Stomach (tissue), 9 donors: ENCODE results near the gene LYSMD1. TPM values are rescaled to one million over a fixed set of nuclear protein-coding genes. Genes with fewer than 3 reads are reported as not detected.

ENCODE experiments used
- DNase-seq, 2 donors: peaks; one replicate each; pipeline versions ENCODE4 v3.0.0 to v3.0.0-alpha.2; 2013 to 2019
- H3K27ac ChIP-seq, 5 donors: fragments of 200-600 bp in 4 of 5; sonication (generic) in 4 of 5; one replicate each; pipeline ENCODE4 v1.5.1; 2013 to 2019; ENCODE audit warnings: mild to moderate bottlenecking in 1 of 5, moderate library complexity in 1 of 5
- H3K27me3 ChIP-seq, 3 donors: fragments of 200-600 bp; sonication (generic); one replicate each; pipeline ENCODE4 v1.5.1; 2017 to 2019; ENCODE audit warnings: mixed run types in 1 of 3
- H3K36me3 ChIP-seq, 4 donors: fragments of 200-600 bp; sonication (generic); 1 replicate in 3 of 4; 2 replicates in 1 of 4; pipeline ENCODE4 v1.5.1; 2016 to 2019
- H3K4me1 ChIP-seq, 4 donors: fragments of 200-600 bp; sonication (generic); one replicate each; pipeline ENCODE4 v1.5.1; 2016 to 2019
- H3K4me3 ChIP-seq, 4 donors: fragments of 200-600 bp; sonication (generic) in 3 of 4; one replicate each; pipeline ENCODE4 v1.5.1; 2016 to 2019; ENCODE audit warnings: mild to moderate bottlenecking in 1 of 4
- H3K9me3 ChIP-seq, 4 donors: fragments of 200-600 bp; sonication (generic); one replicate each; pipeline ENCODE4 v1.5.1; 2016 to 2019
- CTCF ChIP-seq, 7 experiments: fragments of 450-650 bp in 4 of 7; fragments of 200-600 bp in 3 of 7; sonication (generic) in 3 of 7; IDR thresholded peaks; one replicate each; pipeline ENCODE4 v1.5.1; 2016 to 2019; ENCODE audit warnings: antibody characterized with exemption in 7 of 7, control low read depth in 2 of 7, mild to moderate bottlenecking in 1 of 7
- EP300 ChIP-seq: sonication (generic); formaldehyde crosslinking; IDR thresholded peaks from one replicate; pipeline ENCODE4 v1.6.1; 2017; ENCODE audit warnings: antibody characterized with exemption
- POLR2A ChIP-seq, 4 donors: fragments of 450-650 bp; IDR thresholded peaks; one replicate each; pipeline ENCODE4 v1.6.1; 2016; ENCODE audit warnings: antibody characterized with exemption in 4 of 4, control low read depth in 2 of 4, mild to moderate bottlenecking in 1 of 4, moderate library complexity in 1 of 4
- POLR2AphosphoS5 ChIP-seq, 3 donors: sonication (generic); formaldehyde crosslinking; IDR thresholded peaks; one replicate each; pipeline ENCODE4 v1.6.1; 2016; ENCODE audit warnings: antibody characterized with exemption in 3 of 3
- WGBS, 5 donors: extraction: QIAGEN DNeasy Blood & Tissue Kit in 3 of 5; methylation state at CpG; one replicate each; pipeline versions ENCODE4 v1.1.5 to v1.1.7; 2013 to 2018; 5-methylcytosine and 5-hydroxymethylcytosine counted together
- intact Hi-C: fragments of 100-400 bp; cut with DNase I; formaldehyde crosslinking; loops from one replicate; pipeline ENCODE4 v1.15.1; 2023; ENCODE audit warnings: low total_unique reads
- polyA plus RNA-seq, 3 donors: library from polyadenylated mRNA; stranded (reverse); fragments of 200-250 nt; gene quantifications; one replicate each; pipeline ENCODE4 v1.2.3, GENCODE V29; 2013
- total RNA-seq, 5 donors: library from RNA; depleted of rRNA; stranded (reverse); fragments of >200 nt; gene quantifications; one replicate each; pipeline versions ENCODE4 v1.1.0 to v1.2.3, GENCODE V29; 2014 to 2016
- donor health status: healthy with polysubstance abuse.
- donor health status: Bipolar disorder and iron deficiency.
- donor health status: healthy.

Gene LYSMD1
- total and polyA plus RNA-seq, 8 donors: 1.7 to 10.3 (median 4.6) TPM

- H3K36me3 ChIP-seq: no peaks in the 10 kb centered on the region
- peak in 1 of 2 donors; percentile 58 for DNase-seq
- 22 to 38% (median 28%) methylated on average over 31 to 43 of the region's 43 CpGs for WGBS, 5 donors
- TF ChIP-seq POLR2AphosphoS5 (IDR thresholded peaks at IDR 0.05) (no peak), CTCF (IDR thresholded peaks at IDR 0.05) (no peak), EP300 (no peak), POLR2A (IDR thresholded peaks at IDR 0.05) (no peak)
- intact Hi-C loops: no loop called here
- peaks cover 0 to 12% (median 9%) of the 10 kb centered on the region in 3 donors for H3K27me3 ChIP-seq
- H3K9me3 ChIP-seq: no peaks in the 10 kb centered on the region
- H3K4me3 ChIP-seq: peak overlapping the region; percentile 63 to 86 (median 80)
- H3K27ac ChIP-seq: peak overlapping the region in 4 of 5 donors; percentile 40 to 86 (median 72)
- peaks cover 9 to 52% (median 33%) of the 10 kb centered on the region in 4 donors for H3K4me1 ChIP-seq
Observed at GRCh38 chr1:151145304-151146071, 20.2 kb downstream of the LYSMD1 start.

GRCh38 chr1:151144474-151145303 lies 21.0 kb downstream of the LYSMD1 start:
- WGBS, 5 donors: 65 to 81% (median 67%) methylated on average over 7 of the region's 7 CpGs
- H3K4me3 ChIP-seq: peak overlapping the region; percentile 63 to 86 (median 80)
- H3K27ac ChIP-seq: peak overlapping the region in 4 of 5 donors; percentile 40 to 86 (median 72)
- H3K9me3 ChIP-seq: no peaks in the 10 kb centered on the region
- peaks cover 0 to 8% (median 0%) of the 10 kb centered on the region in 4 donors for H3K36me3 ChIP-seq
- peaks cover 9 to 52% (median 33%) of the 10 kb centered on the region in 4 donors for H3K4me1 ChIP-seq
- no peak for DNase-seq
- no peak for TF ChIP-seq POLR2AphosphoS5 (IDR thresholded peaks at IDR 0.05)
- no peak for TF ChIP-seq POLR2A (IDR thresholded peaks at IDR 0.05)
- no peak for TF ChIP-seq CTCF (IDR thresholded peaks at IDR 0.05)
- no peak for TF ChIP-seq EP300
- intact Hi-C loops: no loop called here
- H3K27me3 ChIP-seq: peaks cover 0 to 12% (median 9%) of the 10 kb centered on the region in 3 donors

- peaks cover 0 to 12% (median 9%) of the 10 kb centered on the region in 3 donors for H3K27me3 ChIP-seq
- intact Hi-C loops: no loop called here
- 60 to 88% (median 82%) methylated on average over 4 to 5 of the region's 5 CpGs for WGBS, 5 donors
- TF ChIP-seq POLR2AphosphoS5 (IDR thresholded peaks at IDR 0.05): no peak
- TF ChIP-seq EP300: no peak
- no peak for TF ChIP-seq POLR2A (IDR thresholded peaks at IDR 0.05)
- TF ChIP-seq CTCF (IDR thresholded peaks at IDR 0.05): no peak
- H3K36me3 ChIP-seq: peaks cover 0 to 15% (median 0%) of the 10 kb centered on the region in 4 donors
- H3K4me3 ChIP-seq: no peak overlapping the region
- H3K9me3 ChIP-seq: no peaks in the 10 kb centered on the region
- peaks cover 9 to 52% (median 33%) of the 10 kb centered on the region in 4 donors for H3K4me1 ChIP-seq
- DNase-seq: no peak
- peak overlapping the region in 1 of 5 donors; percentile 86 for H3K27ac ChIP-seq
Observed at GRCh38 chr1:151143986-151144385, 21.7 kb downstream of the LYSMD1 start.

- intact Hi-C loops: no loop called here
- Histone ChIP-seq H3K4me1 (peaks cover 9 to 52% (median 33%) of the 10 kb centered on the region in 4 donors), H3K9me3 (no peaks in the 10 kb centered on the region), H3K27me3 (peaks cover 0 to 12% (median 9%) of the 10 kb centered on the region in 3 donors), H3K27ac (peak overlapping the region in 1 of 5 donors; percentile 86), H3K4me3 (no peak overlapping the region), H3K36me3 (peaks cover 0 to 19% (median 4%) of the 10 kb centered on the region in 4 donors)
- 68 to 83% (median 75%) methylated on average over 4 to 7 of the region's 7 CpGs for whole genome bisulfite sequencing, 5 donors
- no peak for DNase-seq
- TF ChIP-seq EP300 (no peak), POLR2AphosphoS5 (IDR thresholded peaks at IDR 0.05) (no peak), CTCF (IDR thresholded peaks at IDR 0.05) (no peak), POLR2A (IDR thresholded peaks at IDR 0.05) (no peak)
Observed at GRCh38 chr1:151143057-151143435, 22.7 kb downstream of the LYSMD1 start.
